Measurements from ENCODE around the gene SAMM50.

Gene SAMM50

DNA sequence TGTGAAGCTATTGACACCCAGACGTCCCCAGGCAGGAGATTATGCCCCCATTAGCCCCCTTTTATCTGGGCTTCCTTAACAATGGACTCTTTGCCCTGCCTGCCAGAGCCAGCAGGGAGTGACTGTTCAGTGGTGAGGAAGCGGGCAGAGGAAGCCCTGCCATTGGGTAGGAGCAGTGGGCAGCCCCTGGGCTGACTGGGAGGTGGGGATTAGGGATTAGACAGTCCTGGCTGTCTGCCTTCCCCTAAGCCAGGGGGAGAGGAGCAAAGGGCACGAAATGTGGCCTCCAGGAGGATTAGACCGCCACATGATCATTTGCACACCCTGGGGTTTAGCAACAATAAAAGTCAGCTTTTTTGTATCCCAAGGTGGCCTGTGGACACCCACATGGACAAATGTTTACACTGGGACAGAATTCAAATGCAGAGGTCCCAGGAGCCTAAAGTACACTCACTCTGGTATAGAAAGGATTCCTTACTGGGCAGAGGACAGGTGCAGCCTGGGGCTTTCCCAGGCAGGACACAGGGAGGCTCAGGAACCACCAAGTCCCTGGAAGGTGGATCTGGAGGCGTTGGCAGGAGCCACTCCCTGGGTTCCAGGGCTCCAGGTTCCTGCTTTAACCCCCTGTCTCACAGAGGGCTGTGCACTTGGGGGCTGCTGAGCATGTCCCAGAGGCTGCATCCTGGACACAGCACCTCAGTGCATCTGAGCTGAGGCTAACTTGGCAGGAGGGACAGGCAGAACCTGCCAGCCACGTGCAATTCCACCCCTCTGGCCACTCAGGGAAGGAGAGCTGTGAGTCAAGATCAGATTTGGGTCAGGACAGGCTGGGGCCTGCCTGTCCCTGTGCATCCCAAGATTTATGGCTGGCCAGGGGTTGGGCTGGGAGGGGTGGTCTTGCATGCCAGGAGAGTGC is 29.6 kb upstream of the SAMM50 start:
- TF ChIP-seq, protein P1, sequence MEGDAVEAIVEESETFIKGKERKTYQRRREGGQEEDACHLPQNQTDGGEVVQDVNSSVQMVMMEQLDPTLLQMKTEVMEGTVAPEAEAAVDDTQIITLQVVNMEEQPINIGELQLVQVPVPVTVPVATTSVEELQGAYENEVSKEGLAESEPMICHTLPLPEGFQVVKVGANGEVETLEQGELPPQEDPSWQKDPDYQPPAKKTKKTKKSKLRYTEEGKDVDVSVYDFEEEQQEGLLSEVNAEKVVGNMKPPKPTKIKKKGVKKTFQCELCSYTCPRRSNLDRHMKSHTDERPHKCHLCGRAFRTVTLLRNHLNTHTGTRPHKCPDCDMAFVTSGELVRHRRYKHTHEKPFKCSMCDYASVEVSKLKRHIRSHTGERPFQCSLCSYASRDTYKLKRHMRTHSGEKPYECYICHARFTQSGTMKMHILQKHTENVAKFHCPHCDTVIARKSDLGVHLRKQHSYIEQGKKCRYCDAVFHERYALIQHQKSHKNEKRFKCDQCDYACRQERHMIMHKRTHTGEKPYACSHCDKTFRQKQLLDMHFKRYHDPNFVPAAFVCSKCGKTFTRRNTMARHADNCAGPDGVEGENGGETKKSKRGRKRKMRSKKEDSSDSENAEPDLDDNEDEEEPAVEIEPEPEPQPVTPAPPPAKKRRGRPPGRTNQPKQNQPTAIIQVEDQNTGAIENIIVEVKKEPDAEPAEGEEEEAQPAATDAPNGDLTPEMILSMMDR (IDR thresholded peaks at IDR 0.05; ENCODE audit: borderline replicate concordance, control extremely low read depth, extremely low read depth, insufficient read depth, missing control alignments), result no peak
- in situ Hi-C loops (cut with MboI; ENCODE audit: low sequenced_read_pairs, unreplicated experiment), result no loop called here
- DNase-seq (ENCODE audit: low spot score), result no peak

DNA sequence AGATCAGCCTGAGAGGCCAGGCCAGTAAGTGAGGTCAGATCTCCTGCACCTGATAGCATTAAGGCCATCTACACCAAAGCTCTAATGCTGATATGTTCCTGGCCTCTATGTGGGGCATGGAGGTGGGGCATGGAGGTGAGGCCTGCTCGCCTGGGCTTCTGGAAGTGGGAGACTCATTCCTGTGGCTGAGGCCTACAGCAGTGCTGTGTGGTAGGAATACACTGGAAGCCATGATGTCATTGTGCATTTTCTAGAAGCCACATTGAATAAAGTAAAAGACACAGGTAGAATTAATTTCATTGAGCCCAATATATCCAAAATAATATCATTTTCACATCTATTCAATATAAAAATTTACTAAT is 28.9 kb upstream of the SAMM50 start:
- TF ChIP-seq, protein P1 (IDR thresholded peaks at IDR 0.05; ENCODE audit: borderline replicate concordance, control extremely low read depth, extremely low read depth, insufficient read depth, missing control alignments), result no peak

DNA sequence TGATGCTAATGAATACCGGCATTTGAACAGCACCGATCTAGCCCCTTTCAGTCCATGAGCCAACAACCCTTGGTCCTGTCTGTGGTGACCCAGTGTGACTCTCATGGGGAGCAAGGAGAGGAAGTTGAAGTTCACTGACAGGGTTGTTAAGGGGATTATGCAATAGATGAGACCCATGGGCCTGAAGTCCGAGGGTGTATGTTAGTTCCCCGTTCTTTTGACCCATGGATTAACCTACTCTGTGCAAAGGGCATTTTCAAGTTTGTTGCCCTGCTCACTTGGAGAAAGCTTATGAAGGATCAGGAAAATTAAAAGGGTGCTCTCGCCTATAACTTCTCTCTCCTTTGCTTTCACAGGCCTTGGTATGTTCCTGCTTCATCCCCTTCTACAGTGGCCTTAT is 26.8 kb upstream of the SAMM50 start:
- in situ Hi-C loops (cut with MboI; ENCODE audit: low sequenced_read_pairs, unreplicated experiment), result no loop called here
- TF ChIP-seq, protein P1 (IDR thresholded peaks at IDR 0.05; ENCODE audit: borderline replicate concordance, control extremely low read depth, extremely low read depth, insufficient read depth, missing control alignments), result no peak
- no peak for DNase-seq (ENCODE audit: low spot score)

More for the DNA sequence above, 28.9 kb upstream of the SAMM50 start:
- in situ Hi-C loops (cut with MboI; ENCODE audit: low sequenced_read_pairs, unreplicated experiment), result no loop called here
- DNase-seq (ENCODE audit: low spot score), result no peak

DNA sequence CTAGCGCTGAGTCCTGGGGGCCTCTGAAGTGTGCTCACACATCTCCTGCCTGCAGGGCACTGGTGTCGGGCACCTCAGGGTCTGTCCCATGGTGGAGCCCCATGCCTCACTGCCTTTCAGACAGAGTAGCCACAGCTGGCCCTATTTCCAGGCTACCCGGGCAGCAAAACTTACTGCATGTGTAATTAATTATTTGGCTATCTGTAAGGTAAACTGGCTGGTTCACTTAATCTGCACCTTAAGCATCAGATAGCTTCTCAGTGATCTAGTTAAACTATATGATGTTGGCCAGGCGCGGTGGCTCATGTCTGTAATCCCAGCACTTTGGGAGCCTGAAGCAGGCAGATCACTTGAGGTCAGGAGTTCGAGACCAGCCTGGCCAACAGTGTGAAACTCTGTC is 26.3 kb upstream of the SAMM50 start:
- in situ Hi-C loops (cut with MboI; ENCODE audit: low sequenced_read_pairs, unreplicated experiment), result no loop called here

DNA sequence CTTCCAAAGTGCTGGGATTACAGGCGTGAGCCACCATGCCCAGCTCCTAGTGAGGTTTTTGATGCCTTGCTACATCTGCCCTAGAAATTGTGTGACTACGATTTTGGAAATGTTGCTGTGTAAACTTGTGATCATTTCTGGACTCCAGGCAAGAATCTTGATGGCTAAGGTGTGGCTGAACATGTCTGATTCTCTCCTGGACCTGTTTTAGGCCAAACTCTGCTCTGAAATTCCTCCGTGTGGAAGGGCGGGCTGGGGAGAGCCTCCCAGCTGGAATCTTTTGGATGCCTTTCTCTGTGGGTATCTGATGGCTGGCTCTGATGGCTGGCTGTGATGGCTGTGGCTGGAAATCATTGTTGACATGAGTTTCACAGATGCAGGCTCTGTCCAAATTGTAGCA is 23.5 kb upstream of the SAMM50 start:
- TF ChIP-seq, protein P1 (IDR thresholded peaks at IDR 0.05; ENCODE audit: borderline replicate concordance, control extremely low read depth, extremely low read depth, insufficient read depth, missing control alignments), result no peak
- in situ Hi-C loops (cut with MboI; ENCODE audit: low sequenced_read_pairs, unreplicated experiment), result no loop called here
- no peak for DNase-seq (ENCODE audit: low spot score)

More for the DNA sequence above, 26.3 kb upstream of the SAMM50 start:
- TF ChIP-seq, protein P1 (IDR thresholded peaks at IDR 0.05; ENCODE audit: borderline replicate concordance, control extremely low read depth, extremely low read depth, insufficient read depth, missing control alignments), result no peak
- no peak for DNase-seq (ENCODE audit: low spot score)

DNA sequence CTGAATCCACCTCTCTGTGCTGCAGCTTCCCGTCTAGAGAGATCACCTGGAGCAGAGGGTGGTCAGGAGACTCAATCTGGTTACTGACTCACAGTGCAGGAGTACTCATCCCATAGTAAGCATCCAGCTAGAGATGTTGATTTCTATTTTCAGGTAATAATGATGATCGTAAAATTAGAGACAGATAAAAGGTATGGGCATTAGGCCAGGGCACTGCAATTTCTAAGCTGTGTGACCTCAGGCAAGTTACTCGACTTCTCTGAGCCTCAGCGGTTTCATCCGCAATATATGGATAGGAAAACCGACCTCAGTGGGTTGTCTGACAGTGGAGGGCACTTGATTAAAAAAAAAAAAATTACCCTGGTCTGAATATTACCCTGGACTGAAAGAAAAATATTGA is 13.8 kb upstream of the SAMM50 start:
- in situ Hi-C loops (cut with MboI; ENCODE audit: low sequenced_read_pairs, unreplicated experiment), result no loop called here
- TF ChIP-seq, protein P1 (IDR thresholded peaks at IDR 0.05; ENCODE audit: borderline replicate concordance, control extremely low read depth, extremely low read depth, insufficient read depth, missing control alignments), result no peak
- no peak for DNase-seq (ENCODE audit: low spot score)

All from GM13976 (cell line).